ENCODE measurements around the gene HNRNPC.

DNA sequence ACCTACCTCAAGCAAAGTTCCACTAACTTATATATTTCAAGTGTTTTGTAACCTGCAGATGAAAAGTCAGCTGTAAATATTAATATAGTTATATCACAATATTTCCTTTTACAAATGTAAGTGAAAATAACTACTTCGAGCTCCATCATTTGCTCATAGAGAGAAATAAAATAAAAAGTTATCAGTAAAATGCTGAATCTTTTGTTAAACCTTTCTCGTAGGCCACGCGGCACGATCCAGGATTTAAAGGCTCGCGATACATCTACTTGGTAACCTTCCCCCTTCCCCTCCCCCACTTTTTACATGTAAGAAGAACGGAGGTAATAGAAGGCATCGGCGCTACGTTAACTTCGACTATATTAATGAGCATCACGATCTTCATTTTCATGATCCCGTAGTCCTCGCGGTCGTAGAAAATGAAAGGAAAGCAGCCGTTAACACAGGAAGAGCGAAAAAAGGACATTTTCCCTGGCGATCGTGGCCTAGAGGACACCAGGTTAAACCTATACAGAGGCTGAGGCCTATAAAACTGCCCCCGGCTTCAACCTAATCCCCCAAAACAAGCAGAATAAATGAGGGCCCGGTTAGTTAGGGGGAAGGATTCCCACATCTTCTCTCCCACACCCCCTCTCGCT is 508 bp downstream of the HNRNPC start:
- TF ChIP-seq, protein P1, sequence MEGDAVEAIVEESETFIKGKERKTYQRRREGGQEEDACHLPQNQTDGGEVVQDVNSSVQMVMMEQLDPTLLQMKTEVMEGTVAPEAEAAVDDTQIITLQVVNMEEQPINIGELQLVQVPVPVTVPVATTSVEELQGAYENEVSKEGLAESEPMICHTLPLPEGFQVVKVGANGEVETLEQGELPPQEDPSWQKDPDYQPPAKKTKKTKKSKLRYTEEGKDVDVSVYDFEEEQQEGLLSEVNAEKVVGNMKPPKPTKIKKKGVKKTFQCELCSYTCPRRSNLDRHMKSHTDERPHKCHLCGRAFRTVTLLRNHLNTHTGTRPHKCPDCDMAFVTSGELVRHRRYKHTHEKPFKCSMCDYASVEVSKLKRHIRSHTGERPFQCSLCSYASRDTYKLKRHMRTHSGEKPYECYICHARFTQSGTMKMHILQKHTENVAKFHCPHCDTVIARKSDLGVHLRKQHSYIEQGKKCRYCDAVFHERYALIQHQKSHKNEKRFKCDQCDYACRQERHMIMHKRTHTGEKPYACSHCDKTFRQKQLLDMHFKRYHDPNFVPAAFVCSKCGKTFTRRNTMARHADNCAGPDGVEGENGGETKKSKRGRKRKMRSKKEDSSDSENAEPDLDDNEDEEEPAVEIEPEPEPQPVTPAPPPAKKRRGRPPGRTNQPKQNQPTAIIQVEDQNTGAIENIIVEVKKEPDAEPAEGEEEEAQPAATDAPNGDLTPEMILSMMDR (conservative IDR thresholded peaks at IDR 0.05; ENCODE audit: low read length) = no peak
- no peak for TF ChIP-seq EZH2phosphoT487 (IDR thresholded peaks at IDR 0.05; ENCODE audit: borderline replicate concordance)

Measured in Loucy (cell line).